H1 (cell line): ENCODE data around the gene PKD1L1. TPM values are rescaled to one million over a fixed set of nuclear protein-coding genes. Genes with fewer than 3 reads are reported as not detected.

Experiments
- CTCF ChIA-PET: fragments of 300-600 bp; sonication (Branson Sonifier 250); formaldehyde crosslinking; loops from one replicate; lab custom pipeline; 2021; ENCODE audit not compliant: partially characterized antibody; lab: Charles Lee
- POLR2A ChIA-PET: fragments of 300-600 bp; sonication (Branson Sonifier 250); formaldehyde crosslinking; loops from one replicate; lab custom pipeline; 2021; ENCODE audit warnings: inconsistent platforms; ENCODE audit not compliant: partially characterized antibody; lab: Charles Lee
- DNase-seq, 2 experiments: peaks; one replicate each; pipeline versions ENCODE4 v3.0.0 to v3.0.0-alpha.2; 2010 to 2022; ENCODE audit warnings: low spot score in 2 of 2, low read depth in 1 of 2, mixed read lengths in 1 of 2
- FAIRE-seq: peaks from 2 replicates; lab custom pipeline; 2011; peaks lifted over from hg19 to GRCh38; lab: Jason Lieb, UNC
- H2AFZ ChIP-seq: 2 replicates; pipeline ENCODE4 v1.8.1; 2012; ENCODE audit warnings: low read length, inconsistent platforms
- H2AK5ac ChIP-seq: 2 replicates; pipeline ENCODE4 v1.6.1; 2013; ENCODE audit warnings: low read depth, low read length
- H2BK120ac ChIP-seq: replicated peaks from 2 replicates; pipeline ENCODE3; 2013; ENCODE audit warnings: low read depth, low read length, inconsistent platforms
- H2BK12ac ChIP-seq: 2 replicates; pipeline ENCODE4 v1.6.1; 2013; ENCODE audit warnings: low read depth, low read length
- H2BK15ac ChIP-seq: 2 replicates; pipeline ENCODE4 v1.6.1; 2013; ENCODE audit warnings: low read length
- H2BK20ac ChIP-seq: 2 replicates; pipeline ENCODE4 v1.6.1; 2013; ENCODE audit warnings: low read length
- H2BK5ac ChIP-seq: 2 replicates; pipeline ENCODE4 v1.6.1; 2013; ENCODE audit warnings: low read depth, low read length
- H3K14ac ChIP-seq: 2 replicates; pipeline ENCODE4 v1.6.1; 2013; ENCODE audit warnings: inconsistent platforms; ENCODE audit not compliant: insufficient read length
- H3K18ac ChIP-seq: 2 replicates; pipeline ENCODE4 v1.6.1; 2013; ENCODE audit warnings: low read length; ENCODE audit errors: extremely low read depth
- H3K23ac ChIP-seq: 2 replicates; pipeline ENCODE4 v1.6.1; 2013; ENCODE audit warnings: inconsistent platforms; ENCODE audit not compliant: insufficient read length
- H3K23me2 ChIP-seq: 2 replicates; pipeline ENCODE4 v1.6.1; 2013; ENCODE audit warnings: low read depth, low read length
- H3K27ac ChIP-seq: 2 replicates; pipeline ENCODE4 v1.6.1; 2011; ENCODE audit warnings: low read depth, low read length, inconsistent platforms
- H3K27me3 ChIP-seq, 4 experiments: replicated peaks in 1 of 4; 1 replicate in 1 of 4; 2 replicates in 3 of 4; pipeline versions ENCODE4 v1.6.1 to v1.8.1; 2011 to 2013; ENCODE audit warnings: low read length in 3 of 4, mild to moderate bottlenecking in 3 of 4, inconsistent platforms in 2 of 4, mixed read lengths in 2 of 4, moderate library complexity in 1 of 4; ENCODE audit not compliant: control insufficient read depth in 3 of 4, insufficient read depth in 3 of 4; ENCODE audit errors: extremely low read depth in 1 of 4
- H3K36me3 ChIP-seq, 4 experiments: 2 replicates each; pipeline versions ENCODE4 v1.6.1 to v1.8.1; 2011 to 2013; ENCODE audit warnings: mild to moderate bottlenecking in 4 of 4, low read length in 3 of 4, moderate library complexity in 2 of 4, control low read depth in 1 of 4, inconsistent platforms in 1 of 4; ENCODE audit not compliant: insufficient read depth in 4 of 4, control insufficient read depth in 2 of 4
- H3K4ac ChIP-seq: replicated peaks from 2 replicates; pipeline ENCODE3; 2013; ENCODE audit warnings: low read length, low read depth, mixed read lengths, inconsistent platforms; ENCODE audit not compliant: insufficient read length
- H3K4me1 ChIP-seq, 4 experiments: replicated peaks in 1 of 4; 1 replicate in 1 of 4; 2 replicates in 3 of 4; pipeline versions ENCODE4 v1.6.1 to v1.8.1; 2011 to 2013; ENCODE audit warnings: low read length in 3 of 4, inconsistent platforms in 2 of 4, mixed read lengths in 1 of 4; ENCODE audit not compliant: insufficient read depth in 4 of 4, control insufficient read depth in 3 of 4
- H3K4me2 ChIP-seq, 2 experiments: 2 replicates each; pipeline versions ENCODE4 v1.6.1 to v1.8.1; 2011 to 2013; ENCODE audit warnings: low read depth in 2 of 2, low read length in 2 of 2, control low read depth in 1 of 2, inconsistent platforms in 1 of 2, mild to moderate bottlenecking in 1 of 2; ENCODE audit not compliant: insufficient read depth in 1 of 2
- H3K4me3 ChIP-seq, 4 experiments: fragments of 200-600, 300-600 bp in 1 of 4; sonication (generic), shearing (Covaris generic), sonication (Bioruptor Twin) in 1 of 4; 2 replicates each; pipeline versions ENCODE4 v1.5.1 to v1.8.1; 2011 to 2016; ENCODE audit warnings: low read length in 4 of 4, low read depth in 3 of 4, control low read depth in 2 of 4, inconsistent platforms in 2 of 4, mild to moderate bottlenecking in 2 of 4, mixed read lengths in 1 of 4, moderate library complexity in 1 of 4; ENCODE audit not compliant: insufficient read depth in 2 of 4; ENCODE audit errors: extremely low read depth in 1 of 4
- H3K56ac ChIP-seq: replicated peaks from 2 replicates; pipeline ENCODE3; 2013; ENCODE audit warnings: low read depth, mild to moderate bottlenecking, mixed read lengths, low read length, inconsistent platforms; ENCODE audit not compliant: insufficient read length
- H3K79me1 ChIP-seq: 2 replicates; pipeline ENCODE4 v1.6.1; 2013; ENCODE audit warnings: low read depth, low read length, control low read depth
- H3K79me2 ChIP-seq, 2 experiments: 2 replicates each; pipeline versions ENCODE4 v1.6.1 to v1.8.1; 2012 to 2013; ENCODE audit warnings: low read length in 2 of 2, mild to moderate bottlenecking in 2 of 2, inconsistent platforms in 1 of 2; ENCODE audit not compliant: insufficient read depth in 2 of 2, control insufficient read depth in 1 of 2
- H3K9ac ChIP-seq, 4 experiments: replicated peaks in 1 of 4; 1 replicate in 1 of 4; 2 replicates in 3 of 4; pipeline versions ENCODE4 v1.6.1 to v1.8.1; 2011 to 2013; ENCODE audit warnings: low read depth in 3 of 4, low read length in 3 of 4, control low read depth in 2 of 4, mild to moderate bottlenecking in 2 of 4, moderate library complexity in 2 of 4, inconsistent platforms in 1 of 4; ENCODE audit errors: extremely low read depth in 1 of 4
- H3K9me3 ChIP-seq, 2 experiments: 2 replicates each; pipeline versions ENCODE4 v1.6.1 to v1.8.1; 2012 to 2013; ENCODE audit warnings: mild to moderate bottlenecking in 2 of 2, moderate library complexity in 2 of 2, control low read depth in 1 of 2, inconsistent platforms in 1 of 2, low read depth in 1 of 2, low read length in 1 of 2, mixed read lengths in 1 of 2; ENCODE audit not compliant: insufficient read depth in 2 of 2
- H4K20me1 ChIP-seq, 2 experiments: replicated peaks in 1 of 2; 2 replicates each; pipeline versions ENCODE3 to v1.8.1; 2011 to 2013; ENCODE audit warnings: inconsistent platforms in 2 of 2, low read length in 2 of 2, mild to moderate bottlenecking in 1 of 2; ENCODE audit not compliant: insufficient read depth in 2 of 2, control insufficient read depth in 1 of 2
- H4K5ac ChIP-seq: 2 replicates; pipeline ENCODE4 v1.6.1; 2013; ENCODE audit warnings: low read length, low read depth, mixed read lengths, inconsistent platforms; ENCODE audit not compliant: insufficient read length
- H4K8ac ChIP-seq: 2 replicates; pipeline ENCODE4 v1.8.0; 2013; ENCODE audit warnings: mild to moderate bottlenecking, moderate library complexity, low read length, inconsistent platforms; ENCODE audit not compliant: insufficient read depth; ENCODE audit errors: extremely low read depth
- H4K91ac ChIP-seq: replicated peaks from 2 replicates; pipeline ENCODE3; 2013; ENCODE audit warnings: low read length, mixed read lengths, inconsistent platforms; ENCODE audit not compliant: insufficient read length
- GABPA ChIP-seq: IDR thresholded peaks from 2 replicates; pipeline ENCODE4 v1.6.1; 2011; ENCODE audit warnings: mild to moderate bottlenecking, low read length, moderate library complexity, borderline replicate concordance; ENCODE audit not compliant: insufficient read depth
- JUN ChIP-seq: IDR thresholded peaks from 2 replicates; pipeline ENCODE4 v1.6.1; 2011; ENCODE audit warnings: low read depth, mild to moderate bottlenecking, improper control_type of control experiment, low read length
- RBBP5 ChIP-seq: IDR thresholded peaks from 2 replicates; pipeline ENCODE4 v1.7.1; 2012; ENCODE audit warnings: low read depth, mild to moderate bottlenecking, inconsistent platforms, low read length, moderate library complexity, borderline replicate concordance
- SP4 ChIP-seq: IDR thresholded peaks from 2 replicates; pipeline ENCODE4 v1.6.1; 2012; ENCODE audit warnings: low read length, inconsistent platforms
- WGBS, 2 experiments: shearing (Covaris generic) in 1 of 2; methylation state at CpG; one replicate each; pipeline versions ENCODE4 v1.1.6 to v1.1.7; 2013 to 2015; ENCODE audit warnings: low lambda C conversion rate in 2 of 2, mixed read lengths in 2 of 2, inconsistent platforms in 1 of 2, low coverage in 1 of 2, missing lambda C conversion rate in 1 of 2; ENCODE audit not compliant: insufficient replicate concordance in 2 of 2, insufficient coverage in 1 of 2, insufficient read length in 1 of 2; ENCODE audit errors: extremely low coverage in 1 of 2, missing lambda C conversion rate in 1 of 2; 5-methylcytosine and 5-hydroxymethylcytosine counted together
- polyA plus RNA-seq, 7 experiments: library from polyadenylated mRNA; depleted of rRNA in 3 of 7; stranded (reverse) in 5 of 7; unstranded in 2 of 7; fragments of >200 nt in 5 of 7; fragments of 200-250 nt in 2 of 7; gene quantifications; 1 replicate in 5 of 7; 2 replicates in 1 of 7; 4 replicates in 1 of 7; pipeline versions ENCODE4 v1.2.1 to v1.2.3, GENCODE V29; 2011 to 2013; ENCODE audit warnings: missing spikeins in 2 of 7, mixed read lengths in 2 of 7
- total RNA-seq: library from RNA; stranded (reverse); fragmentation: NEBNext Ultra II Directional; extraction: Animal tissue kit (Norgen Biotek cat#: 25700); gene quantifications from 2 replicates; pipeline ENCODE4 v1.2.1, GENCODE V29; 2021

The PKD1L1 gene
- total and polyA plus RNA-seq, 2 of the 8 experiments (the other 6 are each of a cell fraction or from before 2014, with no cell fraction given): 0.22 to 0.35 TPM

GRCh38 chr7:47765373-47765979 lies 182.8 kb downstream of the PKD1L1 start:
- no peaks in the 10 kb centered on the region for H3K9me3 ChIP-seq
- no peaks in the 10 kb centered on the region for H3K79me2 ChIP-seq
- no peak overlapping the region for H2AK5ac ChIP-seq
- no peak overlapping the region for H3K4me3 ChIP-seq
- H4K8ac ChIP-seq: no peak overlapping the region
- no peak overlapping the region for H3K56ac ChIP-seq
- WGBS, 2 experiments: 92% methylated on average over 2 of the region's 2 CpGs; no CpG with 5 or more reads in 1 of the 2 experiments
- no peak overlapping the region for H4K91ac ChIP-seq
- no peak overlapping the region for H3K18ac ChIP-seq
- FAIRE-seq (no peak), DNase-seq (no peak)
- no peaks in the 10 kb centered on the region for H4K20me1 ChIP-seq
- no peak overlapping the region for H2BK20ac ChIP-seq
- no peak overlapping the region for H3K9ac ChIP-seq
- H3K4me2 ChIP-seq: no peak overlapping the region
- no peak overlapping the region for H3K4ac ChIP-seq
- H3K27me3 ChIP-seq: no peaks in the 10 kb centered on the region
- no peak overlapping the region for H2BK120ac ChIP-seq
- no peak overlapping the region for H2BK5ac ChIP-seq
- no peaks in the 10 kb centered on the region for H3K36me3 ChIP-seq
- H3K23me2 ChIP-seq: no peaks in the 10 kb centered on the region; the same call in 1 of the 2 replicates
- H3K23ac ChIP-seq: no peak overlapping the region
- no peaks in the 10 kb centered on the region for H3K79me1 ChIP-seq
- TF ChIP-seq RBBP5 (no peak), SP4 (no peak), JUN (no peak), GABPA (no peak)
- no peak overlapping the region for H3K27ac ChIP-seq
- no peak overlapping the region for H3K14ac ChIP-seq
- no peak overlapping the region for H2BK12ac ChIP-seq
- no peak overlapping the region for H4K5ac ChIP-seq
- no peaks in the 10 kb centered on the region for H3K4me1 ChIP-seq
- no peak overlapping the region for H2AFZ ChIP-seq
- ChIA-PET CTCF (interaction anchor here (0.8 kb wide), 1 partner anchor 43 kb away, joined by 5 read pairs; no protein-coding TSS in a partner anchor), POLR2A (no interaction called here)
- H2BK15ac ChIP-seq: no peak overlapping the region
